DMS114 treated with DMSO at 0.1 percent for 48 hours (cell line): ENCODE results near the gene C5AR2.
"Not testable (repeated sequence)": the region's sequence is repeated elsewhere in the genome, so short reads cannot be mapped to it uniquely, and the experiment has no call there.

Experiments used
- DNase-seq: peaks from one replicate; lab custom pipeline; 2025; ENCODE audit not compliant: unreplicated experiment; lab: John Stamatoyannopoulos, UW

C5AR2 gene

GRCh38 chr19:47358936-47359335 is 27.0 kb downstream of the C5AR2 start:
- DNase-seq = no peak

- DNase-seq = no peak
These were observed 30.3 kb downstream of the C5AR2 start for GRCh38 chr19:47362321-47362720.

GRCh38 chr19:47363758-47364531 is 32.0 kb downstream of the C5AR2 start:
- DNase-seq = no peak

GRCh38 chr19:47365455-47365854 is 33.5 kb downstream of the C5AR2 start:
- DNase-seq = not testable (repeated sequence)

- no peak for DNase-seq
These were observed 38.2 kb downstream of the C5AR2 start for GRCh38 chr19:47370045-47370611.

GRCh38 chr19:47371261-47371660 is 39.3 kb downstream of the C5AR2 start:
- DNase-seq = no peak

GRCh38 chr19:47372603-47373002 is 40.6 kb downstream of the C5AR2 start:
- no peak for DNase-seq

- no peak for DNase-seq
These were observed 41.6 kb downstream of the C5AR2 start for GRCh38 chr19:47373246-47374240.

- no peak for DNase-seq
These were observed 43.1 kb downstream of the C5AR2 start for GRCh38 chr19:47374876-47375693.

- DNase-seq = no peak
These were observed 44.0 kb downstream of the C5AR2 start for GRCh38 chr19:47375694-47376588.

- no peak for DNase-seq
These were observed 44.7 kb downstream of the C5AR2 start for GRCh38 chr19:47376589-47377144.

GRCh38 chr19:47377208-47377701 is 45.3 kb downstream of the C5AR2 start:
- DNase-seq = no peak

- DNase-seq = no peak
These were observed 45.8 kb downstream of the C5AR2 start for GRCh38 chr19:47377801-47378200.

- no peak for DNase-seq
These were observed 46.3 kb downstream of the C5AR2 start for GRCh38 chr19:47378246-47378645.

GRCh38 chr19:47379381-47379938 is 47.5 kb downstream of the C5AR2 start:
- no peak for DNase-seq

GRCh38 chr19:47380559-47380958 is 48.6 kb downstream of the C5AR2 start:
- DNase-seq = no peak

GRCh38 chr19:47381121-47381520 is 49.1 kb downstream of the C5AR2 start:
- DNase-seq = no peak

GRCh38 chr19:47381653-47382279 is 49.8 kb downstream of the C5AR2 start:
- DNase-seq = no peak
